Measurements from ENCODE around the gene PGLYRP3.

DNA sequence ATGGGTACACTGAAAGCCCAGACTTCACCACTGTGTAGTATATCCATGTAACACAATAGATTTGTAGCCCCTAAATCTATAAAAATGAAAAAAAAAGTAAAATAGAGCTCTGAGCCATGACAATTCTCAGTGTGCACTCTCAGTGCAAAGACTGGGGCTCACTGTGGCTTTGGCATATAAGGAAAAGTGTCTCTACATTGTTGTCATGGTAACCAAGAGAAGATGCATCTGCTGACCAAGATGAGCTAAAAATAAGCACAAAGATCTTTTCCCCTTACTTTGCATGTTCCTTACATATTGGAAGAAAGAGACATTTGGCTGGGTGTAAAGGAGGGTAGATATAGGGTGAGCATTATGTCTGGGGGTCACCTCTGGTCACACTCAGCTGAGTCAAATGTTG, 23.9 kb upstream of the PGLYRP3 start:
- TF ChIP-seq, protein P1, sequence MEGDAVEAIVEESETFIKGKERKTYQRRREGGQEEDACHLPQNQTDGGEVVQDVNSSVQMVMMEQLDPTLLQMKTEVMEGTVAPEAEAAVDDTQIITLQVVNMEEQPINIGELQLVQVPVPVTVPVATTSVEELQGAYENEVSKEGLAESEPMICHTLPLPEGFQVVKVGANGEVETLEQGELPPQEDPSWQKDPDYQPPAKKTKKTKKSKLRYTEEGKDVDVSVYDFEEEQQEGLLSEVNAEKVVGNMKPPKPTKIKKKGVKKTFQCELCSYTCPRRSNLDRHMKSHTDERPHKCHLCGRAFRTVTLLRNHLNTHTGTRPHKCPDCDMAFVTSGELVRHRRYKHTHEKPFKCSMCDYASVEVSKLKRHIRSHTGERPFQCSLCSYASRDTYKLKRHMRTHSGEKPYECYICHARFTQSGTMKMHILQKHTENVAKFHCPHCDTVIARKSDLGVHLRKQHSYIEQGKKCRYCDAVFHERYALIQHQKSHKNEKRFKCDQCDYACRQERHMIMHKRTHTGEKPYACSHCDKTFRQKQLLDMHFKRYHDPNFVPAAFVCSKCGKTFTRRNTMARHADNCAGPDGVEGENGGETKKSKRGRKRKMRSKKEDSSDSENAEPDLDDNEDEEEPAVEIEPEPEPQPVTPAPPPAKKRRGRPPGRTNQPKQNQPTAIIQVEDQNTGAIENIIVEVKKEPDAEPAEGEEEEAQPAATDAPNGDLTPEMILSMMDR (IDR thresholded peaks at IDR 0.05; ENCODE audit: low read depth, low read length): no peak
- TF ChIP-seq POLR2A (IDR thresholded peaks at IDR 0.05; ENCODE audit: extremely low read depth, insufficient read length): no peak
